Lower leg skin (tissue), 4 donors: ENCODE measurements around the gene CHCHD5. TPM values are rescaled to one million over a fixed set of nuclear protein-coding genes. Genes with fewer than 3 reads are reported as not detected.
"Not testable (repeated sequence)": the region's sequence is repeated elsewhere in the genome, so short reads cannot be mapped to it uniquely, and the experiment has no call there.

ENCODE experiments used
- DNase-seq, 2 donors: peaks; one replicate each; pipeline ENCODE4 v3.0.0-alpha.2; 2019; ENCODE audit warnings: low spot score in 2 of 2
- H3K4me3 ChIP-seq: fragments of 200-600 bp; sonication (generic); 2 replicates; pipeline ENCODE4 v1.5.1; 2017; ENCODE audit warnings: mild to moderate bottlenecking, low read depth; ENCODE audit not compliant: poor library complexity, severe bottlenecking
- CTCF ChIP-seq, 3 donors: fragments of 450-650 bp; IDR thresholded peaks; one replicate each; pipeline ENCODE4 v1.5.1; 2016; ENCODE audit warnings: antibody characterized with exemption in 3 of 3, mild to moderate bottlenecking in 3 of 3, moderate library complexity in 2 of 3
- POLR2A ChIP-seq, 2 donors: fragments of 450-650 bp; IDR thresholded peaks; one replicate each; pipeline ENCODE4 v1.6.1; 2016 to 2017; ENCODE audit warnings: antibody characterized with exemption in 2 of 2, mild to moderate bottlenecking in 1 of 2, moderate library complexity in 1 of 2
- WGBS, 2 donors: methylation state at CpG; one replicate each; pipeline ENCODE4 v1.1.5; 2018; 5-methylcytosine and 5-hydroxymethylcytosine counted together
- intact Hi-C: fragments of 100-400 bp; cut with DNase I; formaldehyde crosslinking; loops from one replicate; pipeline ENCODE4 v1.15.0; 2023; ENCODE audit warnings: low total_unique reads
- total RNA-seq, 4 donors: library from RNA; depleted of rRNA; stranded (reverse); fragments of >200 nt; gene quantifications; one replicate each; pipeline ENCODE4 v1.1.0, GENCODE V29; 2016

CHCHD5 gene
- total RNA-seq, 4 donors from 2014 or later: 12.4 to 26.8 (median 24.1) TPM

GRCh38 chr2:112542123-112542983 lies 42.1 kb upstream of the CHCHD5 start, which contains the start of gene POLR1B:
Gene POLR1B, plus strand, starts transcription at chr2:112542465. Its CDS starts 30 bp downstream, at chr2:112542495.
- DNase-seq: peak; percentile 75 to 94
- 1% methylated on average over 42 to 48 of the region's 67 CpGs for WGBS, 2 donors
- TF ChIP-seq POLR2A (IDR thresholded peaks at IDR 0.05): no peak
- no peak for TF ChIP-seq CTCF (IDR thresholded peaks at IDR 0.05)
- intact Hi-C loops: no loop called here
- H3K4me3 ChIP-seq: peak within 1 kb of the TSS; percentile 68

GRCh38 chr2:112542984-112543661 lies 41.3 kb upstream of the CHCHD5 start:
- peak overlapping the region; percentile 68 for H3K4me3 ChIP-seq
- WGBS, 2 donors: 4 to 8% methylated on average over 18 of the region's 18 CpGs
- DNase-seq: no peak
- TF ChIP-seq CTCF (IDR thresholded peaks at IDR 0.05) (no peak), POLR2A (IDR thresholded peaks at IDR 0.05) (no peak)
- intact Hi-C loops: no loop called here

GRCh38 chr2:112547333-112547732 lies 37.1 kb upstream of the CHCHD5 start:
- intact Hi-C loops: no loop called here
- no peak overlapping the region for H3K4me3 ChIP-seq
- DNase-seq: no peak
- TF ChIP-seq POLR2A (IDR thresholded peaks at IDR 0.05): no peak
- TF ChIP-seq CTCF (IDR thresholded peaks at IDR 0.05): no peak
- WGBS, 2 donors: 87 to 90% methylated on average over 4 of the region's 4 CpGs

GRCh38 chr2:112548980-112549379 lies 35.4 kb upstream of the CHCHD5 start:
- no peak for DNase-seq
- intact Hi-C loops: no loop called here
- TF ChIP-seq CTCF (IDR thresholded peaks at IDR 0.05) (no peak), POLR2A (IDR thresholded peaks at IDR 0.05) (no peak)
- no peak overlapping the region for H3K4me3 ChIP-seq
- WGBS, 2 donors: 98 to 99% methylated on average over 2 of the region's 2 CpGs

GRCh38 chr2:112566104-112566503 lies 18.3 kb upstream of the CHCHD5 start:
- intact Hi-C loops: no loop called here
- no peak for DNase-seq
- WGBS, 2 donors: 85 to 89% methylated on average over 3 of the region's 3 CpGs
- TF ChIP-seq POLR2A (IDR thresholded peaks at IDR 0.05) (no peak), CTCF (IDR thresholded peaks at IDR 0.05) (no peak)
- H3K4me3 ChIP-seq: no peak overlapping the region

GRCh38 chr2:112566508-112566907 lies 17.9 kb upstream of the CHCHD5 start:
- DNase-seq, H3K4me3 ChIP-seq, intact Hi-C loops: not testable (repeated sequence)
- WGBS, 2 donors: 97% methylated on average over 5 of the region's 5 CpGs
